ENCODE data around the gene CACNA1G.

CACNA1G gene

DNA sequence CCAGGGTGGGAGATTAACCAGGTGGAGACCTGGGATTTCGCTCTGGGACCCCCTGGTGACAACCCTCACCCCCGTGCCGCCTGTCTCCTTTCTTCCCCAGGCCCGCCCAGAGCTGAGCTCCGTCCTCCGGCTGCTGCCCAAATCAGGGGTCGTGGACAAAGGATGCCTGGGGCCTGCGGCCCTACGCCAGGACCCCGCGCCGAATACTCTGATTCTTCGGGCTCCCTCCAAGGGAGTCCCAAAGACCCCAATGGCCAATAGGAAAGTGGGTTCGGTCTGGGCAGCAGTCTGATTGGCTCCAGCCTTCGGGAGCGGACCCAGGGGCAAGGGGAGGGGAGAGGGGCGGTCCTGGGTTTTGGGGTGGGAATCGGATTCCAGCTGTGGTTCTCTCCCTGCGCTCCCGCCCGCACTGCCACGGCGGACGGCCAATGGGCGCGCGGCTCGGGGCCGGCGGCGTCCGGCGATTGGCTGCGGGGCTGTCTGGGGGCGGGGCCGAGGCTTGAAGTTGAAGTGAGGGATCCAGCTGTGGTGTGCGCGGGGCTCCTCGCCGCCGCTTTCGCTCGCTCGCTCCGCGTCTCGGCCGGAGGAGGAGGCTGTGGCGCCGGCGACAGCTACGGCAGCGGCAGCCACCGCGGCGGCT lies at the start of gene CACNA1G:
TSS of gene CACNA1G (plus strand) at position 531 of the 640 bp plus-strand sequence. CDS start 745 bp downstream, outside the sequence.
- Histone ChIP-seq H2AFZ (ENCODE audit: low read length) (no peak within 1 kb of the TSS), H3K27ac (ENCODE audit: low read depth, low read length, poor library complexity, severe bottlenecking) (no peak within 1 kb of the TSS), H3K4me1 (ENCODE audit: insufficient read depth, low read length, severe bottlenecking) (peaks cover 10% of the 10 kb centered on the region), H3K4me3 (ENCODE audit: low read depth, low read length, poor library complexity, severe bottlenecking) (peak within 1 kb of the TSS; percentile 26), H3K4me2 (ENCODE audit: low read length) (peak within 1 kb of the TSS; percentile 37), H3K9me2 (ENCODE audit: low read depth, low read length) (no peaks in the 10 kb centered on the region), H3K9ac (ENCODE audit: low read length) (no peak within 1 kb of the TSS), H3F3A (ENCODE audit: insufficient read depth, low read length) (no peaks in the 10 kb centered on the region), H3K36me3 (ENCODE audit: insufficient read depth, low read length) (no peaks in the 10 kb centered on the region), H3K27me3 (ENCODE audit: insufficient read depth, low read length) (no peaks in the 10 kb centered on the region; the same call in 1 of the 2 replicates), H3K79me2 (ENCODE audit: insufficient read depth, low read length) (no peaks in the 10 kb centered on the region), H4K20me1 (ENCODE audit: insufficient read depth, low read length) (no peaks in the 10 kb centered on the region), H3K9me3 (ENCODE audit: low read length) (no peaks in the 10 kb centered on the region)
- TF ChIP-seq, protein P1, sequence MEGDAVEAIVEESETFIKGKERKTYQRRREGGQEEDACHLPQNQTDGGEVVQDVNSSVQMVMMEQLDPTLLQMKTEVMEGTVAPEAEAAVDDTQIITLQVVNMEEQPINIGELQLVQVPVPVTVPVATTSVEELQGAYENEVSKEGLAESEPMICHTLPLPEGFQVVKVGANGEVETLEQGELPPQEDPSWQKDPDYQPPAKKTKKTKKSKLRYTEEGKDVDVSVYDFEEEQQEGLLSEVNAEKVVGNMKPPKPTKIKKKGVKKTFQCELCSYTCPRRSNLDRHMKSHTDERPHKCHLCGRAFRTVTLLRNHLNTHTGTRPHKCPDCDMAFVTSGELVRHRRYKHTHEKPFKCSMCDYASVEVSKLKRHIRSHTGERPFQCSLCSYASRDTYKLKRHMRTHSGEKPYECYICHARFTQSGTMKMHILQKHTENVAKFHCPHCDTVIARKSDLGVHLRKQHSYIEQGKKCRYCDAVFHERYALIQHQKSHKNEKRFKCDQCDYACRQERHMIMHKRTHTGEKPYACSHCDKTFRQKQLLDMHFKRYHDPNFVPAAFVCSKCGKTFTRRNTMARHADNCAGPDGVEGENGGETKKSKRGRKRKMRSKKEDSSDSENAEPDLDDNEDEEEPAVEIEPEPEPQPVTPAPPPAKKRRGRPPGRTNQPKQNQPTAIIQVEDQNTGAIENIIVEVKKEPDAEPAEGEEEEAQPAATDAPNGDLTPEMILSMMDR (IDR thresholded peaks at IDR 0.05; ENCODE audit: low read length): no peak
- no peak for TF ChIP-seq EZH2 (IDR thresholded peaks at IDR 0.05; ENCODE audit: borderline replicate concordance, low read length)

DNA sequence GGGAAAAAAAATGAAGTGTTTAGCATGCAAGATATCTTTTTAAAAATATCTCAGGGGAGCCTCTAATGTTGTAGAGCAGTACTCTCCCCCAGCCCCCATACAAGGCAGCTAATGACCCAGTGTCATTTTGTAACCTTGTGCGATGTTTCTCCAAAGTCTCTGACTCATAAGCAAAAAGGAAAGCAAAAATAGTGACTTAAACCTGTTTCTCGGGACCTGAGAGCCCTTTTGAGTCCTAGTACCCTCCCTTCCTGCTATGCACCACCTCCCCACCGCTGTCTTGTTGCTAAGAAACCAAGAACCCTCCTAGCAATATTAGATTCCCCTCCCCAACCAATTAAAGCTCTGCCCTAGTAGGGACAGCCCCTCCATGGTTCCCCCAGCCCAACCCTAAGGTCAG lies 49.5 kb upstream of the CACNA1G start:
- H3K27me3 ChIP-seq (ENCODE audit: insufficient read depth, low read length): peaks cover 10% of the 10 kb centered on the region
- no peak overlapping the region for H3K4me2 ChIP-seq (ENCODE audit: low read length)
- H3K4me3 ChIP-seq (ENCODE audit: low read depth, low read length, poor library complexity, severe bottlenecking): no peak overlapping the region
- H3K27ac ChIP-seq (ENCODE audit: low read depth, low read length, poor library complexity, severe bottlenecking): no peak overlapping the region
- H3K9me2 ChIP-seq (ENCODE audit: low read depth, low read length): no peaks in the 10 kb centered on the region
- H2AFZ ChIP-seq (ENCODE audit: low read length): no peak overlapping the region
- no peaks in the 10 kb centered on the region for H3K9me3 ChIP-seq (ENCODE audit: low read length)
- TF ChIP-seq, protein P1 (IDR thresholded peaks at IDR 0.05; ENCODE audit: low read length): no peak
- no peak for TF ChIP-seq EZH2 (IDR thresholded peaks at IDR 0.05; ENCODE audit: borderline replicate concordance, low read length)
- no peak overlapping the region for H3K9ac ChIP-seq (ENCODE audit: low read length)
- peaks cover 7% of the 10 kb centered on the region for H3K4me1 ChIP-seq (ENCODE audit: insufficient read depth, low read length, severe bottlenecking)
- H4K20me1 ChIP-seq (ENCODE audit: insufficient read depth, low read length): no peaks in the 10 kb centered on the region
- no peaks in the 10 kb centered on the region for H3K36me3 ChIP-seq (ENCODE audit: insufficient read depth, low read length)
- H3F3A ChIP-seq (ENCODE audit: insufficient read depth, low read length): no peaks in the 10 kb centered on the region
- H3K79me2 ChIP-seq (ENCODE audit: insufficient read depth, low read length): no peaks in the 10 kb centered on the region

DNA sequence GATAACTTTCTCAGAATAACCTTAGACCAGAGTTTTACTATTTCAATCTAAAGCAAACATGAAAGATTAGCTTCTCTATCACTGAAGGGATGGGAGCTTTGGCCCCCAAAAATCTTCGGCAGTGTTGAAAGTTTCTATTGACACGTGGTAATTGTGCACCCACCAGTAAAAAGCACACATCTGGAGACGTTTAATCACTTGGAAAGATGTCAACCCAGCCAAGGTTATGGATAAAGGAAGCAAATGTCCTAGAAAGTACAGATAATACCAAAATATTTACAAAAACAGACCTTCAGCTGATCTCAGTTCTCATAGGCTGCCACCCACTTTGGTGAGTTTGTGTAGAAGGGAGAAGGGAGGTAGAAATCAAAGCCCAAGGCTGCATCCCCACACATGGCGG lies 47.0 kb upstream of the CACNA1G start:
- Histone ChIP-seq H3K9ac (ENCODE audit: low read length) (no peak overlapping the region), H3K27ac (ENCODE audit: low read depth, low read length, poor library complexity, severe bottlenecking) (no peak overlapping the region), H3K4me2 (ENCODE audit: low read length) (no peak overlapping the region), H3K27me3 (ENCODE audit: insufficient read depth, low read length) (peaks cover 4% of the 10 kb centered on the region), H3K4me1 (ENCODE audit: insufficient read depth, low read length, severe bottlenecking) (peaks cover 4% of the 10 kb centered on the region), H3F3A (ENCODE audit: insufficient read depth, low read length) (no peaks in the 10 kb centered on the region), H3K36me3 (ENCODE audit: insufficient read depth, low read length) (no peaks in the 10 kb centered on the region), H2AFZ (ENCODE audit: low read length) (no peak overlapping the region), H3K79me2 (ENCODE audit: insufficient read depth, low read length) (no peaks in the 10 kb centered on the region), H3K4me3 (ENCODE audit: low read depth, low read length, poor library complexity, severe bottlenecking) (no peak overlapping the region), H4K20me1 (ENCODE audit: insufficient read depth, low read length) (no peaks in the 10 kb centered on the region), H3K9me3 (ENCODE audit: low read length) (no peaks in the 10 kb centered on the region), H3K9me2 (ENCODE audit: low read depth, low read length) (no peaks in the 10 kb centered on the region)
- TF ChIP-seq, protein P1 (IDR thresholded peaks at IDR 0.05; ENCODE audit: low read length): no peak
- TF ChIP-seq EZH2 (IDR thresholded peaks at IDR 0.05; ENCODE audit: borderline replicate concordance, low read length): no peak
